Liver (tissue), 9 donors: ENCODE data around the gene ROR1. TPM values are rescaled to one million over a fixed set of nuclear protein-coding genes. Genes with fewer than 3 reads are reported as not detected.

Experiments used
- DNase-seq: peaks from one replicate; pipeline ENCODE4 v3.0.0-alpha.2; 2017; ENCODE audit warnings: low spot score
- H3K27ac ChIP-seq, 2 donors: one replicate each; pipeline ENCODE4 v1.7.0; 2013; ENCODE audit warnings: inconsistent platforms in 2 of 2, low read length in 2 of 2, control low read depth in 1 of 2, low read depth in 1 of 2, mild to moderate bottlenecking in 1 of 2
- H3K27me3 ChIP-seq, 4 donors: one replicate each; pipeline versions ENCODE4 v1.6.1 to v1.7.0; 2013; ENCODE audit warnings: low read length in 3 of 4, inconsistent platforms in 1 of 4, mild to moderate bottlenecking in 1 of 4, moderate library complexity in 1 of 4; ENCODE audit not compliant: control insufficient read depth in 4 of 4, insufficient read depth in 4 of 4
- H3K36me3 ChIP-seq, 4 donors: one replicate each; pipeline versions ENCODE4 v1.6.1 to v1.7.0; 2013; ENCODE audit warnings: low read length in 3 of 4, mild to moderate bottlenecking in 3 of 4, low read depth in 1 of 4, moderate library complexity in 1 of 4; ENCODE audit not compliant: control insufficient read depth in 4 of 4, insufficient read depth in 3 of 4
- H3K4me1 ChIP-seq, 4 donors: one replicate each; pipeline versions ENCODE4 v1.6.1 to v1.7.0; 2013; ENCODE audit warnings: low read length in 3 of 4, mild to moderate bottlenecking in 3 of 4, moderate library complexity in 1 of 4; ENCODE audit not compliant: control insufficient read depth in 4 of 4, insufficient read depth in 4 of 4
- H3K4me3 ChIP-seq, 3 donors: one replicate each; pipeline versions ENCODE4 v1.6.1 to v1.7.0; 2013; ENCODE audit warnings: low read length in 3 of 3, control low read depth in 1 of 3, low read depth in 1 of 3, mild to moderate bottlenecking in 1 of 3
- H3K9ac ChIP-seq, 2 donors: one replicate each; pipeline ENCODE4 v1.7.0; 2013; ENCODE audit warnings: low read length in 2 of 2, mild to moderate bottlenecking in 2 of 2, moderate library complexity in 2 of 2, control low read depth in 1 of 2, low read depth in 1 of 2
- H3K9me3 ChIP-seq, 4 donors: one replicate each; pipeline versions ENCODE4 v1.6.1 to v1.7.0; 2013; ENCODE audit warnings: low read length in 3 of 4; ENCODE audit not compliant: control insufficient read depth in 4 of 4
- EGR1 ChIP-seq, 2 donors: IDR thresholded peaks; 2 replicates each; pipeline ENCODE4 v1.6.1; 2016 to 2018; ENCODE audit warnings: antibody characterized with exemption in 2 of 2, low read depth in 2 of 2
- FOXA1 ChIP-seq: IDR thresholded peaks from 2 replicates; pipeline ENCODE4 v1.6.1; 2016; ENCODE audit warnings: antibody characterized with exemption
- FOXA2 ChIP-seq: IDR thresholded peaks from 2 replicates; pipeline ENCODE4 v1.6.1; 2016; ENCODE audit warnings: antibody characterized with exemption
- GABPA ChIP-seq, 2 donors: IDR thresholded peaks in 1 of 2; conservative IDR thresholded peaks in 1 of 2; 2 replicates each; pipeline ENCODE4 v1.6.1; 2016; ENCODE audit warnings: antibody characterized with exemption in 2 of 2, mild to moderate bottlenecking in 1 of 2, moderate library complexity in 1 of 2
- HNF4A ChIP-seq, 2 donors: conservative IDR thresholded peaks; 2 replicates each; pipeline ENCODE4 v1.6.1; 2016; ENCODE audit warnings: antibody characterized with exemption in 2 of 2, mild to moderate bottlenecking in 2 of 2
- HNF4G ChIP-seq: IDR thresholded peaks from 2 replicates; pipeline ENCODE4 v1.6.1; 2016; ENCODE audit warnings: antibody characterized with exemption
- JUND ChIP-seq, 2 donors: IDR thresholded peaks; 2 replicates each; pipeline ENCODE4 v1.6.1; 2016; ENCODE audit warnings: antibody characterized with exemption in 2 of 2
- NR2F2 ChIP-seq: IDR thresholded peaks from 2 replicates; pipeline ENCODE4 v1.6.1; 2016; ENCODE audit warnings: antibody characterized with exemption
- RAD21 ChIP-seq, 2 donors: IDR thresholded peaks; 2 replicates each; pipeline ENCODE4 v1.6.1; 2016; ENCODE audit warnings: antibody characterized with exemption in 2 of 2, mild to moderate bottlenecking in 2 of 2
- SP1 ChIP-seq: IDR thresholded peaks from 2 replicates; pipeline ENCODE4 v1.6.1; 2018; ENCODE audit warnings: antibody characterized with exemption, mild to moderate bottlenecking
- TAF1 ChIP-seq: conservative IDR thresholded peaks from 2 replicates; pipeline ENCODE4 v1.6.1; 2016; ENCODE audit warnings: antibody characterized with exemption, mild to moderate bottlenecking
- YY1 ChIP-seq: IDR thresholded peaks from 2 replicates; pipeline ENCODE4 v1.6.1; 2016; ENCODE audit warnings: antibody characterized with exemption, mild to moderate bottlenecking
- WGBS: extraction: QIAGEN DNeasy Blood & Tissue Kit; methylation state at CpG from one replicate; pipeline ENCODE4 v1.1.7; 2013; 5-methylcytosine and 5-hydroxymethylcytosine counted together
- polyA plus RNA-seq, 2 donors: library from polyadenylated mRNA; stranded (reverse) in 1 of 2; unstranded in 1 of 2; fragments of 200-250 nt in 1 of 2; fragments of >200 nt in 1 of 2; fragmentation: Nextera tagmentation in 1 of 2; extraction: Ambion mirVana in 1 of 2; gene quantifications; one replicate each; pipeline versions ENCODE4 v1.2.1 to v1.2.3, GENCODE V29; 2013 to 2015
- total RNA-seq, 2 donors: library from RNA; depleted of rRNA; stranded (reverse); fragments of >200 nt; gene quantifications; one replicate each; pipeline ENCODE4 v1.2.3, GENCODE V29; 2014
- TF ChIP-seq, protein P1 (sequence below): IDR thresholded peaks from 2 replicates; pipeline ENCODE4 v1.6.1; 2016; ENCODE audit warnings: antibody characterized with exemption
- TF ChIP-seq, protein P2 (sequence below): IDR thresholded peaks from 2 replicates; pipeline ENCODE4 v1.6.1; 2016; ENCODE audit warnings: antibody characterized with exemption
- TF ChIP-seq, protein P3 (sequence below): IDR thresholded peaks from 2 replicates; pipeline ENCODE4 v1.6.1; 2016; ENCODE audit warnings: antibody characterized with exemption, mild to moderate bottlenecking
- TF ChIP-seq, protein P4 (sequence below): fragments of 150-350 bp; IDR thresholded peaks from 2 replicates; pipeline ENCODE4 v1.5.1; 2017; ENCODE audit warnings: improper control_type of control experiment, low read depth, low read length; ENCODE audit not compliant: missing input control
- TF ChIP-seq, protein P5 (sequence below): IDR thresholded peaks from 2 replicates; pipeline ENCODE4 v1.6.1; 2016; ENCODE audit warnings: antibody characterized with exemption
- donor health status: healthy.
- donor health status: healthy.
- donor health status: healthy.
- donor health status: healthy.
- donor health status: healthy.

Gene ROR1
- total and polyA plus RNA-seq, 4 donors, result 0.15 to 0.98 (median 0.37) TPM

DNA sequence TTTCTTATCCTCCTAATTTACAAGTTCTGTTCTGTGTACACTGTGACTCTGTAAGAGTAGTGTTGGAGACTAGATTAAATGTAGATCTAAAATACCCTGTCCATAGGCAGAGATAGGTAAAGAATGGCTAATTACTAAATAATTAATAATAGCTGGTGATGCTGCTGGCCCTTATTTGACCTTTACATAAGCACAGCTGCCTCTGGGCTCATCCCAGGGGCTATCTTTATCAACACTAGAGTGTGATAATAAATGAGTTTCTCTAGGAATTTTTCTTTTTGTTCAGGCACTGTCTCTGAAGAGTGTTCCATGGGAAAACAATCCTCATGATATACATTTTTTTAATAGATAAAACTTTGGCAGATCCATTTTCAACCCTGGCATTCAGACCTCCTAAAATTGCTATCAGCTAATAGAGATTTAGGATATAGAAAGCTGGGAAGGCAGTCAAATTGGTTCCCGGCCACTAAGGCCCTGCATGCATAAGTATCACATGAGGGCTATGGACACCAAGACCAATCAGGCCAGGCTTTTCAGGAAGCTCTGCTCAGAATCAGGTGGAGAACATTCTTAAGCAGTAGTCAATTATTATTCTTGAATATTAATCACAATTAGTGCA is 107.2 kb downstream of the ROR1 start:
- Histone ChIP-seq H3K4me3 (no peak overlapping the region), H3K36me3 (no peaks in the 10 kb centered on the region), H3K9ac (no peak overlapping the region), H3K27ac (no peak overlapping the region), H3K9me3 (no peaks in the 10 kb centered on the region), H3K27me3 (no peaks in the 10 kb centered on the region), H3K4me1 (no peaks in the 10 kb centered on the region)
- 93% methylated on average over 1 of the region's 1 CpG for WGBS
- no peak for DNase-seq
- TF ChIP-seq JUND (IDR thresholded peaks at IDR 0.05) (no peak), YY1 (no peak), HNF4A (conservative IDR thresholded peaks at IDR 0.05) (no peak), HNF4G (no peak), GABPA (IDR thresholded peaks at IDR 0.05 in 1 of 2, conservative IDR thresholded peaks at IDR 0.05 in 1 of 2) (no peak), FOXA2 (no peak), NR2F2 (no peak), FOXA1 (no peak), TAF1 (no peak), EGR1 (IDR thresholded peaks at IDR 0.05; ENCODE audit: low read depth in 2 of 2) (no peak)
- TF ChIP-seq, protein P1, sequence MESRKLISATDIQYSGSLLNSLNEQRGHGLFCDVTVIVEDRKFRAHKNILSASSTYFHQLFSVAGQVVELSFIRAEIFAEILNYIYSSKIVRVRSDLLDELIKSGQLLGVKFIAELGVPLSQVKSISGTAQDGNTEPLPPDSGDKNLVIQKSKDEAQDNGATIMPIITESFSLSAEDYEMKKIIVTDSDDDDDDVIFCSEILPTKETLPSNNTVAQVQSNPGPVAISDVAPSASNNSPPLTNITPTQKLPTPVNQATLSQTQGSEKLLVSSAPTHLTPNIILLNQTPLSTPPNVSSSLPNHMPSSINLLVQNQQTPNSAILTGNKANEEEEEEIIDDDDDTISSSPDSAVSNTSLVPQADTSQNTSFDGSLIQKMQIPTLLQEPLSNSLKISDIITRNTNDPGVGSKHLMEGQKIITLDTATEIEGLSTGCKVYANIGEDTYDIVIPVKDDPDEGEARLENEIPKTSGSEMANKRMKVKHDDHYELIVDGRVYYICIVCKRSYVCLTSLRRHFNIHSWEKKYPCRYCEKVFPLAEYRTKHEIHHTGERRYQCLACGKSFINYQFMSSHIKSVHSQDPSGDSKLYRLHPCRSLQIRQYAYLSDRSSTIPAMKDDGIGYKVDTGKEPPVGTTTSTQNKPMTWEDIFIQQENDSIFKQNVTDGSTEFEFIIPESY, result no peak
- TF ChIP-seq, protein P2, sequence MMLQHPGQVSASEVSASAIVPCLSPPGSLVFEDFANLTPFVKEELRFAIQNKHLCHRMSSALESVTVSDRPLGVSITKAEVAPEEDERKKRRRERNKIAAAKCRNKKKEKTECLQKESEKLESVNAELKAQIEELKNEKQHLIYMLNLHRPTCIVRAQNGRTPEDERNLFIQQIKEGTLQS, result no peak
- TF ChIP-seq, protein P3, sequence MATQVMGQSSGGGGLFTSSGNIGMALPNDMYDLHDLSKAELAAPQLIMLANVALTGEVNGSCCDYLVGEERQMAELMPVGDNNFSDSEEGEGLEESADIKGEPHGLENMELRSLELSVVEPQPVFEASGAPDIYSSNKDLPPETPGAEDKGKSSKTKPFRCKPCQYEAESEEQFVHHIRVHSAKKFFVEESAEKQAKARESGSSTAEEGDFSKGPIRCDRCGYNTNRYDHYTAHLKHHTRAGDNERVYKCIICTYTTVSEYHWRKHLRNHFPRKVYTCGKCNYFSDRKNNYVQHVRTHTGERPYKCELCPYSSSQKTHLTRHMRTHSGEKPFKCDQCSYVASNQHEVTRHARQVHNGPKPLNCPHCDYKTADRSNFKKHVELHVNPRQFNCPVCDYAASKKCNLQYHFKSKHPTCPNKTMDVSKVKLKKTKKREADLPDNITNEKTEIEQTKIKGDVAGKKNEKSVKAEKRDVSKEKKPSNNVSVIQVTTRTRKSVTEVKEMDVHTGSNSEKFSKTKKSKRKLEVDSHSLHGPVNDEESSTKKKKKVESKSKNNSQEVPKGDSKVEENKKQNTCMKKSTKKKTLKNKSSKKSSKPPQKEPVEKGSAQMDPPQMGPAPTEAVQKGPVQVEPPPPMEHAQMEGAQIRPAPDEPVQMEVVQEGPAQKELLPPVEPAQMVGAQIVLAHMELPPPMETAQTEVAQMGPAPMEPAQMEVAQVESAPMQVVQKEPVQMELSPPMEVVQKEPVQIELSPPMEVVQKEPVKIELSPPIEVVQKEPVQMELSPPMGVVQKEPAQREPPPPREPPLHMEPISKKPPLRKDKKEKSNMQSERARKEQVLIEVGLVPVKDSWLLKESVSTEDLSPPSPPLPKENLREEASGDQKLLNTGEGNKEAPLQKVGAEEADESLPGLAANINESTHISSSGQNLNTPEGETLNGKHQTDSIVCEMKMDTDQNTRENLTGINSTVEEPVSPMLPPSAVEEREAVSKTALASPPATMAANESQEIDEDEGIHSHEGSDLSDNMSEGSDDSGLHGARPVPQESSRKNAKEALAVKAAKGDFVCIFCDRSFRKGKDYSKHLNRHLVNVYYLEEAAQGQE, result no peak
- TF ChIP-seq, protein P4, sequence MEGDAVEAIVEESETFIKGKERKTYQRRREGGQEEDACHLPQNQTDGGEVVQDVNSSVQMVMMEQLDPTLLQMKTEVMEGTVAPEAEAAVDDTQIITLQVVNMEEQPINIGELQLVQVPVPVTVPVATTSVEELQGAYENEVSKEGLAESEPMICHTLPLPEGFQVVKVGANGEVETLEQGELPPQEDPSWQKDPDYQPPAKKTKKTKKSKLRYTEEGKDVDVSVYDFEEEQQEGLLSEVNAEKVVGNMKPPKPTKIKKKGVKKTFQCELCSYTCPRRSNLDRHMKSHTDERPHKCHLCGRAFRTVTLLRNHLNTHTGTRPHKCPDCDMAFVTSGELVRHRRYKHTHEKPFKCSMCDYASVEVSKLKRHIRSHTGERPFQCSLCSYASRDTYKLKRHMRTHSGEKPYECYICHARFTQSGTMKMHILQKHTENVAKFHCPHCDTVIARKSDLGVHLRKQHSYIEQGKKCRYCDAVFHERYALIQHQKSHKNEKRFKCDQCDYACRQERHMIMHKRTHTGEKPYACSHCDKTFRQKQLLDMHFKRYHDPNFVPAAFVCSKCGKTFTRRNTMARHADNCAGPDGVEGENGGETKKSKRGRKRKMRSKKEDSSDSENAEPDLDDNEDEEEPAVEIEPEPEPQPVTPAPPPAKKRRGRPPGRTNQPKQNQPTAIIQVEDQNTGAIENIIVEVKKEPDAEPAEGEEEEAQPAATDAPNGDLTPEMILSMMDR, result no peak

DNA sequence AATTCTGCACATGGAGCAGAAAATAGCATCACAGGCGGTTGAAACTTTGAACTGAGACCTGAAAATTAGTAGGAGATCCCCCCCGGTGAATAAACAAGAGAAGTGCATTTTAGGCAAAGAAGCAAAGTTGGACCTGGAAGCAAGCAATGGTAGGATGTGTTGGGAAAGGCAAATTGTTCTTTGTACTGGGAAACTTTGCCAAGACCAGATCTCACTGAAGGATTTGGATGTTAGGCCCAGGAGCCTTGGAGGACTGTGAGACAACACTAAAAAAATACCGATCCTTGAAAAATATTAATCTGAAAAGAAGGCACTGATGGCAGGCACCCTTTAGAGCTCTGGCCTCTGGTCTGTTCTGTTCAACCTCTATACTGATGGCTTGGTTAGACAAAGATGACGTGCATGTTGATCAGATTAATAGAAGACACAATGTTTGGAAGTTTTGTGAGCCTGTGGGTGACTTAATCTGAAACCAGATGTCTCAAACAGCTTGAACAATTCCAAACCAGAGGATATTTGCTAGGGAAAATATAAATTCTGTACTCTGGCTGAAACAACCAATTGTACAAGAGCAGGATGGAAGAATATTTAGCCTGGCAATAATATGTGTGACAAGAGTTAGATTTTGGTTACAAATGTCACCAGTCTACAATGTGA is 108.4 kb downstream of the ROR1 start:
- no peak for DNase-seq
- H3K36me3 ChIP-seq, result no peaks in the 10 kb centered on the region
- H3K9ac ChIP-seq, result no peak overlapping the region
- no peak overlapping the region for H3K4me3 ChIP-seq
- 90% methylated on average over 4 of the region's 4 CpGs for WGBS
- no peak overlapping the region for H3K27ac ChIP-seq
- H3K9me3 ChIP-seq, result no peaks in the 10 kb centered on the region
- no peaks in the 10 kb centered on the region for H3K27me3 ChIP-seq
- no peaks in the 10 kb centered on the region for H3K4me1 ChIP-seq
- no peak for TF ChIP-seq NR2F2
- TF ChIP-seq GABPA (IDR thresholded peaks at IDR 0.05 in 1 of 2, conservative IDR thresholded peaks at IDR 0.05 in 1 of 2), result no peak
- no peak for TF ChIP-seq EGR1 (IDR thresholded peaks at IDR 0.05; ENCODE audit: low read depth in 2 of 2)
- no peak for TF ChIP-seq HNF4A (conservative IDR thresholded peaks at IDR 0.05)
- no peak for TF ChIP-seq TAF1
- TF ChIP-seq FOXA1, result no peak
- no peak for TF ChIP-seq SP1
- no peak for TF ChIP-seq RAD21 (IDR thresholded peaks at IDR 0.05)
- TF ChIP-seq, protein P4, result no peak
- TF ChIP-seq, protein P5, sequence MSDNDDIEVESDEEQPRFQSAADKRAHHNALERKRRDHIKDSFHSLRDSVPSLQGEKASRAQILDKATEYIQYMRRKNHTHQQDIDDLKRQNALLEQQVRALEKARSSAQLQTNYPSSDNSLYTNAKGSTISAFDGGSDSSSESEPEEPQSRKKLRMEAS, result no peak
- TF ChIP-seq HNF4G, result no peak
- TF ChIP-seq JUND (IDR thresholded peaks at IDR 0.05), result no peak
- TF ChIP-seq, protein P2, result no peak
